ENCODE data around the gene RGMB.

GRCh38 chr5:98781520-98781919, 8.1 kb downstream of the RGMB start:
- TF ChIP-seq YY1 (IDR thresholded peaks at IDR 0.05; ENCODE audit: insufficient read depth, insufficient read length) (no peak), SUZ12 (IDR thresholded peaks at IDR 0.05; ENCODE audit: extremely low read depth, insufficient read depth, insufficient read length) (no peak)
